ENCODE results near the gene ABHD6. TPM values are rescaled to one million over a fixed set of nuclear protein-coding genes. Genes with fewer than 3 reads are reported as not detected.
"Not testable (repeated sequence)": the region's sequence is repeated elsewhere in the genome, so short reads cannot be mapped to it uniquely, and the experiment has no call there.

Gene ABHD6
- total RNA-seq (ENCODE audit: insufficient read depth, low replicate concordance) = 2.9 TPM

- peak; percentile 78 for DNase-seq (ENCODE audit: low spot score)
Observed at GRCh38 chr3:58237238-58237940, at the start of gene ABHD6. TSS of gene ABHD6 (plus strand) at chr3:58237792. CDS start at chr3:58256587, 18,795 bp downstream.

- no peak for DNase-seq (ENCODE audit: low spot score)
Observed at GRCh38 chr3:58188173-58188564, 49.4 kb upstream of the ABHD6 start.

- DNase-seq (ENCODE audit: low spot score) = no peak
Observed at GRCh38 chr3:58188921-58189451, 48.6 kb upstream of the ABHD6 start.

- DNase-seq (ENCODE audit: low spot score) = no peak
Observed at GRCh38 chr3:58189691-58190090, 47.9 kb upstream of the ABHD6 start.

GRCh38 chr3:58190291-58190690 is 47.3 kb upstream of the ABHD6 start:
- no peak for DNase-seq (ENCODE audit: low spot score)

- DNase-seq (ENCODE audit: low spot score) = no peak
Observed at GRCh38 chr3:58190882-58191281, 46.7 kb upstream of the ABHD6 start.

GRCh38 chr3:58191361-58191991 is 46.1 kb upstream of the ABHD6 start:
- no peak for DNase-seq (ENCODE audit: low spot score)

GRCh38 chr3:58192069-58192468 is 45.5 kb upstream of the ABHD6 start:
- no peak for DNase-seq (ENCODE audit: low spot score)

GRCh38 chr3:58193682-58194407 is 43.7 kb upstream of the ABHD6 start:
- DNase-seq (ENCODE audit: low spot score) = no peak

- no peak for DNase-seq (ENCODE audit: low spot score)
Observed at GRCh38 chr3:58197588-58197987, 40.0 kb upstream of the ABHD6 start.

- DNase-seq (ENCODE audit: low spot score) = no peak
Observed at GRCh38 chr3:58198362-58198761, 39.2 kb upstream of the ABHD6 start.

- no peak for DNase-seq (ENCODE audit: low spot score)
Observed at GRCh38 chr3:58198804-58199203, 38.8 kb upstream of the ABHD6 start.

- DNase-seq (ENCODE audit: low spot score) = no peak
Observed at GRCh38 chr3:58200121-58200709, 37.4 kb upstream of the ABHD6 start.

GRCh38 chr3:58200846-58201355 is 36.7 kb upstream of the ABHD6 start:
- no peak for DNase-seq (ENCODE audit: low spot score)

GRCh38 chr3:58201451-58201850 is 36.1 kb upstream of the ABHD6 start:
- DNase-seq (ENCODE audit: low spot score) = not testable (repeated sequence)

- no peak for DNase-seq (ENCODE audit: low spot score)
Observed at GRCh38 chr3:58202917-58203360, 34.7 kb upstream of the ABHD6 start.

GRCh38 chr3:58203541-58203940 is 34.1 kb upstream of the ABHD6 start:
- no peak for DNase-seq (ENCODE audit: low spot score)

- DNase-seq (ENCODE audit: low spot score) = no peak
Observed at GRCh38 chr3:58204720-58205119, 32.9 kb upstream of the ABHD6 start.

- no peak for DNase-seq (ENCODE audit: low spot score)
Observed at GRCh38 chr3:58205981-58206380, 31.6 kb upstream of the ABHD6 start.

GRCh38 chr3:58206406-58207011 is 31.1 kb upstream of the ABHD6 start:
- peak; percentile 57 for DNase-seq (ENCODE audit: low spot score)

GRCh38 chr3:58207954-58208353 is 29.6 kb upstream of the ABHD6 start:
- DNase-seq (ENCODE audit: low spot score) = no peak
